Putamen (tissue), 1 donor: ENCODE results near the gene LRRC3.

Source experiments
- DNase-seq: peaks from one replicate; pipeline ENCODE4 v3.0.0-alpha.2; 2016; ENCODE audit warnings: low spot score

Gene LRRC3

DNA sequence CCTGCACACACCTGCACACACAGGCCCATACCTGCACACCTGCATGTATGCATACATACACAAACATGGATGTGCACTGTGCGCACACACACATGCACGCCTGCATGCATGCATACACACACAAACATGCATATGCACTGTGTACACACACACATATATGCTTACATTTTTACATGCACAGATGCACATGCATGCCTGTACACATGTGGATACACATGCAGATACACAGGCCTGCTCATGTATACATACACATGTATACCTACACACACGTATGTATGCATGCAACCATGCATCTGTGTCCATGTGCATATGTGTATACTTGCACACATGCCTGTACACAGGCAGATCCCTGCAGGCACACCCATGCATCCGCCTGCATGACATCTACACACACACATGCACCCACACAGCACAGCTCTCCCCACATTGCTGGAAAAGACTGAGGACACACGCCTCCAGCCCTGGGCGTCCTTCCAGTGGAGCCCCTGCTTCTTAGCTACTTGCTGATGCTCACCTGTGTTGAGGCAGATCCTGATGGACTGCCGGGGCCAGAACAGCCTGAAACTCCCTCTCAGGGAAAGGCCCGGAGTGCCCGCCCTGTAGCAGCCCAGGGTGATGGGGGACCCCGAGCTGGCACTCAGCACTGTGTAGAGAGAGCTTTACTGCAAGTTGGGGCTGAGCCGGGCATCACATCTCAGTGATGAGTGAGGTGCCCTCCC, 56.1 kb downstream of the LRRC3 start:
- no peak for DNase-seq
